Heart left ventricle (tissue), 16 donors: ENCODE results near the gene PDIK1L. TPM values are rescaled to one million over a fixed set of nuclear protein-coding genes. Genes with fewer than 3 reads are reported as not detected.
A peak's percentile ranks its signal among the peaks of the same experiment; 100 is the strongest.

Experiments
- ATAC-seq, 4 donors: fragments of 200-7000 bp; cut with Tn5 transposase; one replicate each; pipeline ENCODE4 v1.9.1; 2020 to 2022; ENCODE audit warnings: moderate library complexity in 4 of 4, mild to moderate bottlenecking in 3 of 4, moderate number of reproducible peaks in 1 of 4
- DNase-seq, 5 donors: peaks; one replicate each; pipeline ENCODE4 v3.0.0-alpha.2; 2020
- H3K27ac ChIP-seq, 12 donors: fragments of 200-600 bp; sonication (generic) in 4 of 12; one replicate each; pipeline versions ENCODE4 v1.5.0 to v1.8.0; 2016 to 2022; ENCODE audit warnings: mild to moderate bottlenecking in 2 of 12
- H3K27me3 ChIP-seq, 9 donors: fragments of 200-600 bp; sonication (generic) in 2 of 9; one replicate each; pipeline versions ENCODE4 v1.5.1 to v1.8.0; 2016 to 2022; ENCODE audit warnings: mild to moderate bottlenecking in 3 of 9
- H3K36me3 ChIP-seq, 9 donors: fragments of 200-600 bp; sonication (generic) in 2 of 9; one replicate each; pipeline versions ENCODE4 v1.5.0 to v1.8.0; 2018 to 2022; ENCODE audit warnings: mild to moderate bottlenecking in 2 of 9
- H3K4me1 ChIP-seq, 12 donors: fragments of 200-600 bp; sonication (generic) in 4 of 12; one replicate each; pipeline versions ENCODE4 v1.5.0 to v1.8.0; 2016 to 2022; ENCODE audit warnings: mild to moderate bottlenecking in 3 of 12
- H3K4me3 ChIP-seq, 12 donors: fragments of 200-600 bp; sonication (generic) in 4 of 12; one replicate each; pipeline versions ENCODE4 v1.5.0 to v1.8.0; 2017 to 2022; ENCODE audit warnings: mild to moderate bottlenecking in 9 of 12, moderate library complexity in 4 of 12
- H3K9me3 ChIP-seq, 12 donors: fragments of 200-600 bp; sonication (generic) in 4 of 12; one replicate each; pipeline versions ENCODE4 v1.5.0 to v1.8.0; 2016 to 2022; ENCODE audit warnings: mild to moderate bottlenecking in 1 of 12
- CTCF ChIP-seq, 12 donors: fragments of 200-600 bp; sonication (generic) in 4 of 12; IDR thresholded peaks; one replicate each; pipeline versions ENCODE4 v1.5.0 to v1.8.0; 2018 to 2022; ENCODE audit warnings: antibody characterized with exemption in 12 of 12, mild to moderate bottlenecking in 5 of 12
- POLR2A ChIP-seq, 2 donors: fragments of 450-650 bp; IDR thresholded peaks; one replicate each; pipeline ENCODE4 v1.6.1; 2017; ENCODE audit warnings: antibody characterized with exemption in 2 of 2, mild to moderate bottlenecking in 2 of 2, moderate library complexity in 2 of 2
- WGBS, 4 donors: extraction: QIAGEN DNeasy Blood & Tissue Kit in 2 of 4; methylation state at CpG; one replicate each; pipeline versions ENCODE4 v1.1.5 to v1.1.7; 2013 to 2018; 5-methylcytosine and 5-hydroxymethylcytosine counted together
- intact Hi-C, 10 donors: fragments of 100-400 bp; cut with DNase I; formaldehyde crosslinking; loops; one replicate each; pipeline versions ENCODE4 v1.11.1 to v1.14.2; 2022
- polyA plus RNA-seq, 2 donors: library from polyadenylated mRNA; stranded (reverse); fragments of 200-250 nt; gene quantifications; one replicate each; pipeline ENCODE4 v1.2.3, GENCODE V29; 2013
- total RNA-seq, 9 donors: library from RNA; depleted of rRNA in 2 of 9; stranded (reverse); fragments of >200 nt in 2 of 9; fragmentation: NEBNext Ultra II Directional in 3 of 9; extraction: Animal tissue kit (Norgen Biotek cat#: 25700) in 3 of 9; gene quantifications; one replicate each; pipeline versions ENCODE4 v1.1.0 to v1.2.4, GENCODE V29; 2016 to 2023
- donor health status: ischemic (EF 13 %, LVEDD 7.1; RV severe dilation, severe dysfunction).
- donor health status: healthy with polysubstance abuse.
- donor health status: DM: no; HTN: yes; CAD: no.
- donor health status: DM: no; HTN: no; CAD: no.
- donor health status: ischemic (EF 25% LVEDD 6.9; RV normal size, moderate dysfunction).
- donor health status: ischemic (EF 25% LVEDD 5.7; RV mildly dilated, moderate dysfunction).
- donor health status: healthy.
- donor health status: DM: yes; HTN: yes; CAD: no.
- donor health status: ischemic (EF 35%, LVEDD 5.7; RV mildly dilated, moderate dysfunction).
- donor health status: nonischemic (EF 11% LVEDD 7.7; RV severe dilation, severe dysfunction).
- donor health status: DM: yes; HTN: yes; CAD: no.
- donor health status: PGD.
- donor health status: ischemic (EF 29% LVEDD 5.4; RV normal size, mild dysfunction).
- donor health status: nonischemic (EF 23%, LVEDD 6.1; RV moderate dilation, normal function).

Gene PDIK1L
- total and polyA plus RNA-seq, 11 donors, result 2.1 to 9.3 (median 5.7) TPM

- no peak for TF ChIP-seq CTCF (IDR thresholded peaks at IDR 0.05)
- TF ChIP-seq POLR2A (IDR thresholded peaks at IDR 0.05), result no peak
- ATAC-seq (peak in 2 of 4 donors; percentile 29 to 52), DNase-seq (peak in 1 of 5 donors; percentile 56)
- intact Hi-C loops, result loop anchor here in 3 of 10 donors (5.0 to 10.0 kb wide), 3 partner anchors 117 to 250 kb away; partner anchors contain the start of genes EXTL1 (in 1 of the 3) and STMN1 (in 1 of the 3)
- Histone ChIP-seq H3K36me3 (no peaks in the 10 kb centered on the region), H3K9me3 (no peaks in the 10 kb centered on the region), H3K27me3 (peaks cover 0 to 18% (median 0%) of the 10 kb centered on the region in 9 donors), H3K27ac (peak overlapping the region; percentile 38 to 96 (median 83)), H3K4me1 (peaks cover 6 to 60% (median 35%) of the 10 kb centered on the region in 12 donors), H3K4me3 (peak overlapping the region in 1 of 12 donors; percentile 9)
- WGBS, 4 donors, result 38 to 44% (median 40%) methylated on average over 9 of the region's 9 CpGs
Observed at GRCh38 chr1:26154750-26155149, 43.1 kb downstream of the PDIK1L start.

- H3K4me1 ChIP-seq, result peaks cover 6 to 69% (median 39%) of the 10 kb centered on the region in 12 donors
- peak in 1 of 5 donors; percentile 45 for DNase-seq
- H3K27me3 ChIP-seq, result peaks cover 0 to 20% (median 0%) of the 10 kb centered on the region in 9 donors
- H3K27ac ChIP-seq, result peak overlapping the region; percentile 38 to 96 (median 84)
- WGBS, 4 donors, result 47 to 56% (median 53%) methylated on average over 16 to 21 of the region's 21 CpGs
- no peaks in the 10 kb centered on the region for H3K36me3 ChIP-seq
- intact Hi-C loops, result loop anchor here in 3 of 10 donors (5.0 to 10.0 kb wide), 3 partner anchors 118 to 251 kb away; partner anchors contain the start of genes EXTL1 (in 1 of the 3) and STMN1 (in 1 of the 3)
- no peaks in the 10 kb centered on the region for H3K9me3 ChIP-seq
- no peak for TF ChIP-seq CTCF (IDR thresholded peaks at IDR 0.05)
- TF ChIP-seq POLR2A (IDR thresholded peaks at IDR 0.05), result peak in 1 of 2 donors; percentile 8
- peak; percentile 1 to 40 (median 26) for ATAC-seq
- peak overlapping the region in 10 of 12 donors; percentile 27 to 57 (median 42) for H3K4me3 ChIP-seq
Observed at GRCh38 chr1:26155370-26156284, 44.0 kb downstream of the PDIK1L start.

- peak in 4 of 5 donors; percentile 80 to 85 (median 81) for DNase-seq
- peaks cover 0 to 28% (median 0%) of the 10 kb centered on the region in 9 donors for H3K27me3 ChIP-seq
- H3K9me3 ChIP-seq, result no peaks in the 10 kb centered on the region
- 19 to 30% (median 24%) methylated on average over 8 to 12 of the region's 12 CpGs for WGBS, 4 donors
- intact Hi-C loops, result loop anchor here in 3 of 10 donors (5.0 to 10.0 kb wide), 3 partner anchors 119 to 252 kb away; partner anchors contain the start of genes EXTL1 (in 1 of the 3) and STMN1 (in 1 of the 3)
- peaks cover 6 to 77% (median 46%) of the 10 kb centered on the region in 12 donors for H3K4me1 ChIP-seq
- ATAC-seq, result peak in 3 of 4 donors; percentile 4 to 53 (median 9)
- peak overlapping the region; percentile 38 to 96 (median 84) for H3K27ac ChIP-seq
- no peak for TF ChIP-seq POLR2A (IDR thresholded peaks at IDR 0.05)
- TF ChIP-seq CTCF (IDR thresholded peaks at IDR 0.05), result no peak
- peak overlapping the region in 11 of 12 donors; percentile 23 to 57 (median 41) for H3K4me3 ChIP-seq
- no peaks in the 10 kb centered on the region for H3K36me3 ChIP-seq
Observed at GRCh38 chr1:26156285-26157038, 44.8 kb downstream of the PDIK1L start.
